GM23338 (cell line): ENCODE results near the gene SZRD1. TPM values are rescaled to one million over a fixed set of nuclear protein-coding genes. Genes with fewer than 3 reads are reported as not detected.

Source experiments
- ATAC-seq: fragments of 200-7000 bp; cut with Tn5 transposase; 3 replicates; pipeline ENCODE4 v1.9.1; 2020
- DNase-seq: peaks from one replicate; pipeline ENCODE4 v3.0.0-alpha.2; 2015; ENCODE audit warnings: low spot score
- H2AFZ ChIP-seq: fragments of 200-600 bp; sonication (generic); 2 replicates; pipeline ENCODE4 v1.8.0; 2016; ENCODE audit warnings: antibody characterized with exemption, mild to moderate bottlenecking, moderate library complexity
- H3F3A ChIP-seq: fragments of 200-600 bp; sonication (generic); replicated peaks from 2 replicates; pipeline ENCODE4 v1.8.0; 2017; ENCODE audit warnings: antibody characterized with exemption, mixed run types, low read depth
- H3K27ac ChIP-seq: fragments of 200-600 bp; sonication (generic); 2 replicates; pipeline ENCODE4 v1.6.1; 2016; ENCODE audit warnings: low read depth
- H3K27me3 ChIP-seq: fragments of 200-600 bp; sonication (generic); 2 replicates; pipeline ENCODE4 v1.8.0; 2016; ENCODE audit warnings: mild to moderate bottlenecking, mixed run types, moderate library complexity; ENCODE audit not compliant: insufficient read depth
- H3K36me3 ChIP-seq: fragments of 200-600 bp; sonication (generic); 2 replicates; pipeline ENCODE4 v1.8.0; 2016; ENCODE audit warnings: mild to moderate bottlenecking; ENCODE audit not compliant: insufficient read depth
- H3K4me1 ChIP-seq: fragments of 200-600 bp; sonication (generic); 2 replicates; pipeline ENCODE4 v1.8.0; 2016; ENCODE audit warnings: mild to moderate bottlenecking, moderate library complexity; ENCODE audit not compliant: insufficient read depth
- H3K4me2 ChIP-seq: fragments of 200-600 bp; sonication (generic); 2 replicates; pipeline ENCODE4 v1.7.1; 2017; ENCODE audit warnings: mixed run types
- H3K4me3 ChIP-seq: fragments of 200-600 bp; sonication (generic); 2 replicates; pipeline ENCODE4 v1.6.1; 2016; ENCODE audit warnings: mixed run types
- H3K79me2 ChIP-seq: fragments of 200-600 bp; sonication (generic); replicated peaks from 2 replicates; pipeline ENCODE4 v1.8.0; 2017; ENCODE audit warnings: mild to moderate bottlenecking; ENCODE audit not compliant: insufficient read depth
- H3K9me2 ChIP-seq: fragments of 200-600 bp; sonication (generic); 2 replicates; pipeline ENCODE4 v1.8.0; 2017; ENCODE audit not compliant: insufficient read depth
- H4K20me1 ChIP-seq: fragments of 200-600 bp; sonication (generic); replicated peaks from 2 replicates; pipeline ENCODE4 v1.8.0; 2017; ENCODE audit warnings: mild to moderate bottlenecking; ENCODE audit not compliant: insufficient read depth
- H3K27ac Mint-ChIP-seq: 2 replicates; pipeline ENCODE4 v1.8.0; 2020; ENCODE audit warnings: inconsistent platforms, mild to moderate bottlenecking, moderate library complexity, mixed read lengths
- H3K27me3 Mint-ChIP-seq: 3 replicates; pipeline ENCODE4 v1.8.0; 2022; ENCODE audit warnings: low read depth, mild to moderate bottlenecking, moderate library complexity, mixed read lengths, inconsistent platforms; ENCODE audit not compliant: insufficient read depth, poor library complexity
- H3K36me3 Mint-ChIP-seq: 3 replicates; pipeline ENCODE4 v1.8.0; 2021; ENCODE audit warnings: low read depth, mild to moderate bottlenecking, inconsistent platforms, moderate library complexity, mixed read lengths
- H3K4me1 Mint-ChIP-seq: 3 replicates; pipeline ENCODE4 v1.8.0; 2020; ENCODE audit warnings: mild to moderate bottlenecking, inconsistent platforms, mixed read lengths
- H3K4me3 Mint-ChIP-seq: 3 replicates; pipeline ENCODE4 v1.8.0; 2021; ENCODE audit warnings: moderate library complexity, mild to moderate bottlenecking, inconsistent platforms, mixed read lengths
- H3K9me3 Mint-ChIP-seq: 3 replicates; pipeline ENCODE4 v1.8.0; 2020; ENCODE audit warnings: moderate library complexity, mild to moderate bottlenecking, inconsistent platforms, mixed read lengths
- CREB1 ChIP-seq: fragments of 250-450 bp; sonication (Bioruptor Pico); IDR thresholded peaks from 2 replicates; pipeline ENCODE4 v1.5.0; 2020; ENCODE audit warnings: low read depth, mild to moderate bottlenecking, moderate library complexity
- JUNB ChIP-seq: IDR thresholded peaks from one replicate; pipeline ENCODE4 v1.6.1; 2016; ENCODE audit warnings: antibody characterized with exemption; ENCODE audit not compliant: unreplicated experiment
- NANOG ChIP-seq: IDR thresholded peaks from 2 replicates; pipeline ENCODE4 v1.6.1; 2016; ENCODE audit warnings: antibody characterized with exemption, borderline replicate concordance
- polyA plus RNA-seq: library from polyadenylated mRNA; unstranded; fragments of >200 nt; fragmentation: Nextera tagmentation; extraction: Ambion mirVana; gene quantifications from 2 replicates; pipeline ENCODE4 v1.2.1, GENCODE V29; 2016
- total RNA-seq: library from RNA; depleted of rRNA; stranded (reverse); fragments of >200 nt; shearing (Covaris generic); gene quantifications from 2 replicates; pipeline ENCODE4 v1.2.3, GENCODE V29; 2014
- TF ChIP-seq, protein P1 (sequence below): IDR thresholded peaks from one replicate; pipeline ENCODE4 v1.6.1; 2018; ENCODE audit warnings: antibody characterized with exemption; ENCODE audit not compliant: unreplicated experiment
- TF ChIP-seq, protein P2 (sequence below): fragments of 250-450 bp; sonication (Bioruptor Pico); IDR thresholded peaks from 2 replicates; pipeline ENCODE4 v1.5.0; 2020; ENCODE audit warnings: mild to moderate bottlenecking, moderate library complexity

SZRD1 gene
- total and polyA plus RNA-seq, 2 experiments from 2014 or later: 32.5 to 70.9 TPM

DNA sequence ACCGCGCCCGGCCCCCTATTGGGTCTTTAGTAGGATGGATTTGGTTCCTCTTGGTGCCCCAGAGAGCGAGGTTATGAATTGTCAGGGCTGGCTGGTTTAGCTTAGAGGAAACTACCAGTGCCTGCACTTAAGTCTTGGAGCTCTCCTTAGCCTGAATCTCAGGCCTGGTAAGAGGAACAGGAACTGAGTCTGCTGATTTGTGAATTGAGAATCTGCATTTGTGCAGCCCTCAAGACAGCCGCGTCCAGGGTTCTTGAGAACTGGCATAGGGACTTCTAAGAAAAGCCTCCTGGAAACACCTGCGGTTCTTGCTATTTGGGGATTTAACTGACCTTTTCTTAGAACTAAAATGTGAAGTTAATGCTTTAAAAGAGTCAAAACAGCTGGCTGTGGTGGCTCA, 75.2 kb downstream of the SZRD1 start:
- no peak for ATAC-seq
- peak overlapping the region; percentile 95; the same call in 2 of the 3 replicates for H3K4me3 Mint-ChIP-seq
- no peaks in the 10 kb centered on the region; the same call in 1 of the 2 replicates for H3K4me1 ChIP-seq

More for the DNA sequence above, 75.2 kb downstream of the SZRD1 start:
- Mint-ChIP-seq H3K27me3 (peaks cover 14% of the 10 kb centered on the region), H3K4me1 (0 out of 3 replicates have a peak, but pooled peaks cover 7% of the 10 kb centered on the region), H3K36me3 (peaks cover 12% of the 10 kb centered on the region), H3K27ac (no peak overlapping the region), H3K9me3 (no peaks in the 10 kb centered on the region)
- H3F3A ChIP-seq: peaks cover 8% of the 10 kb centered on the region
- no peaks in the 10 kb centered on the region for H3K9me2 ChIP-seq
- TF ChIP-seq, protein P1, sequence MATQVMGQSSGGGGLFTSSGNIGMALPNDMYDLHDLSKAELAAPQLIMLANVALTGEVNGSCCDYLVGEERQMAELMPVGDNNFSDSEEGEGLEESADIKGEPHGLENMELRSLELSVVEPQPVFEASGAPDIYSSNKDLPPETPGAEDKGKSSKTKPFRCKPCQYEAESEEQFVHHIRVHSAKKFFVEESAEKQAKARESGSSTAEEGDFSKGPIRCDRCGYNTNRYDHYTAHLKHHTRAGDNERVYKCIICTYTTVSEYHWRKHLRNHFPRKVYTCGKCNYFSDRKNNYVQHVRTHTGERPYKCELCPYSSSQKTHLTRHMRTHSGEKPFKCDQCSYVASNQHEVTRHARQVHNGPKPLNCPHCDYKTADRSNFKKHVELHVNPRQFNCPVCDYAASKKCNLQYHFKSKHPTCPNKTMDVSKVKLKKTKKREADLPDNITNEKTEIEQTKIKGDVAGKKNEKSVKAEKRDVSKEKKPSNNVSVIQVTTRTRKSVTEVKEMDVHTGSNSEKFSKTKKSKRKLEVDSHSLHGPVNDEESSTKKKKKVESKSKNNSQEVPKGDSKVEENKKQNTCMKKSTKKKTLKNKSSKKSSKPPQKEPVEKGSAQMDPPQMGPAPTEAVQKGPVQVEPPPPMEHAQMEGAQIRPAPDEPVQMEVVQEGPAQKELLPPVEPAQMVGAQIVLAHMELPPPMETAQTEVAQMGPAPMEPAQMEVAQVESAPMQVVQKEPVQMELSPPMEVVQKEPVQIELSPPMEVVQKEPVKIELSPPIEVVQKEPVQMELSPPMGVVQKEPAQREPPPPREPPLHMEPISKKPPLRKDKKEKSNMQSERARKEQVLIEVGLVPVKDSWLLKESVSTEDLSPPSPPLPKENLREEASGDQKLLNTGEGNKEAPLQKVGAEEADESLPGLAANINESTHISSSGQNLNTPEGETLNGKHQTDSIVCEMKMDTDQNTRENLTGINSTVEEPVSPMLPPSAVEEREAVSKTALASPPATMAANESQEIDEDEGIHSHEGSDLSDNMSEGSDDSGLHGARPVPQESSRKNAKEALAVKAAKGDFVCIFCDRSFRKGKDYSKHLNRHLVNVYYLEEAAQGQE: no peak
- TF ChIP-seq CREB1 (CRISPR knock-in tag) (no peak), NANOG (no peak), JUNB (no peak)
- TF ChIP-seq, protein P2, sequence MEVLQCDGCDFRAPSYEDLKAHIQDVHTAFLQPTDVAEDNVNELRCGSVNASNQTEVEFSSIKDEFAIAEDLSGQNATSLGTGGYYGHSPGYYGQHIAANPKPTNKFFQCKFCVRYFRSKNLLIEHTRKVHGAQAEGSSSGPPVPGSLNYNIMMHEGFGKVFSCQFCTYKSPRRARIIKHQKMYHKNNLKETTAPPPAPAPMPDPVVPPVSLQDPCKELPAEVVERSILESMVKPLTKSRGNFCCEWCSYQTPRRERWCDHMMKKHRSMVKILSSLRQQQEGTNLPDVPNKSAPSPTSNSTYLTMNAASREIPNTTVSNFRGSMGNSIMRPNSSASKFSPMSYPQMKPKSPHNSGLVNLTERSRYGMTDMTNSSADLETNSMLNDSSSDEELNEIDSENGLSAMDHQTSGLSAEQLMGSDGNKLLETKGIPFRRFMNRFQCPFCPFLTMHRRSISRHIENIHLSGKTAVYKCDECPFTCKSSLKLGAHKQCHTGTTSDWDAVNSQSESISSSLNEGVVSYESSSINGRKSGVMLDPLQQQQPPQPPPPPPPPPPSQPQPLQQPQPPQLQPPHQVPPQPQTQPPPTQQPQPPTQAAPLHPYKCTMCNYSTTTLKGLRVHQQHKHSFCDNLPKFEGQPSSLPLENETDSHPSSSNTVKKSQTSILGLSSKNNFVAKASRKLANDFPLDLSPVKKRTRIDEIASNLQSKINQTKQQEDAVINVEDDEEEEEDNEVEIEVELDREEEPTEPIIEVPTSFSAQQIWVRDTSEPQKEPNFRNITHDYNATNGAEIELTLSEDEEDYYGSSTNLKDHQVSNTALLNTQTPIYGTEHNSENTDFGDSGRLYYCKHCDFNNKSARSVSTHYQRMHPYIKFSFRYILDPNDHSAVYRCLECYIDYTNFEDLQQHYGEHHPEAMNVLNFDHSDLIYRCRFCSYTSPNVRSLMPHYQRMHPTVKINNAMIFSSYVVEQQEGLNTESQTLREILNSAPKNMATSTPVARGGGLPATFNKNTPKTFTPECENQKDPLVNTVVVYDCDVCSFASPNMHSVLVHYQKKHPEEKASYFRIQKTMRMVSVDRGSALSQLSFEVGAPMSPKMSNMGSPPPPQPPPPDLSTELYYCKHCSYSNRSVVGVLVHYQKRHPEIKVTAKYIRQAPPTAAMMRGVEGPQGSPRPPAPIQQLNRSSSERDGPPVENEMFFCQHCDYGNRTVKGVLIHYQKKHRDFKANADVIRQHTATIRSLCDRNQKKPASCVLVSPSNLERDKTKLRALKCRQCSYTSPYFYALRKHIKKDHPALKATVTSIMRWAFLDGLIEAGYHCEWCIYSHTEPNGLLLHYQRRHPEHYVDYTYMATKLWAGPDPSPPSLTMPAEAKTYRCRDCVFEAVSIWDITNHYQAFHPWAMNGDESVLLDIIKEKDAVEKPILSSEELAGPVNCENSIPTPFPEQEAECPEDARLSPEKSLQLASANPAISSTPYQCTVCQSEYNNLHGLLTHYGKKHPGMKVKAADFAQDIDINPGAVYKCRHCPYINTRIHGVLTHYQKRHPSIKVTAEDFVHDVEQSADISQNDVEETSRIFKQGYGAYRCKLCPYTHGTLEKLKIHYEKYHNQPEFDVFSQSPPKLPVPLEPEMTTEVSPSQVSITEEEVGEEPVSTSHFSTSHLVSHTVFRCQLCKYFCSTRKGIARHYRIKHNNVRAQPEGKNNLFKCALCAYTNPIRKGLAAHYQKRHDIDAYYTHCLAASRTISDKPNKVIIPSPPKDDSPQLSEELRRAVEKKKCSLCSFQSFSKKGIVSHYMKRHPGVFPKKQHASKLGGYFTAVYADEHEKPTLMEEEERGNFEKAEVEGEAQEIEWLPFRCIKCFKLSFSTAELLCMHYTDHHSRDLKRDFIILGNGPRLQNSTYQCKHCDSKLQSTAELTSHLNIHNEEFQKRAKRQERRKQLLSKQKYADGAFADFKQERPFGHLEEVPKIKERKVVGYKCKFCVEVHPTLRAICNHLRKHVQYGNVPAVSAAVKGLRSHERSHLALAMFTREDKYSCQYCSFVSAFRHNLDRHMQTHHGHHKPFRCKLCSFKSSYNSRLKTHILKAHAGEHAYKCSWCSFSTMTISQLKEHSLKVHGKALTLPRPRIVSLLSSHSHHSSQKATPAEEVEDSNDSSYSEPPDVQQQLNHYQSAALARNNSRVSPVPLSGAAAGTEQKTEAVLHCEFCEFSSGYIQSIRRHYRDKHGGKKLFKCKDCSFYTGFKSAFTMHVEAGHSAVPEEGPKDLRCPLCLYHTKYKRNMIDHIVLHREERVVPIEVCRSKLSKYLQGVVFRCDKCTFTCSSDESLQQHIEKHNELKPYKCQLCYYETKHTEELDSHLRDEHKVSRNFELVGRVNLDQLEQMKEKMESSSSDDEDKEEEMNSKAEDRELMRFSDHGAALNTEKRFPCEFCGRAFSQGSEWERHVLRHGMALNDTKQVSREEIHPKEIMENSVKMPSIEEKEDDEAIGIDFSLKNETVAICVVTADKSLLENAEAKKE (CRISPR knock-in tag): no peak
- peaks cover 10% of the 10 kb centered on the region; the same call in 1 of the 2 replicates for H3K27me3 ChIP-seq
- H3K4me2 ChIP-seq: no peak overlapping the region
- DNase-seq: no peak
- H3K79me2 ChIP-seq: peaks cover 16% of the 10 kb centered on the region
- no peaks in the 10 kb centered on the region for H3K36me3 ChIP-seq
- H3K4me3 ChIP-seq: no peak overlapping the region
- H2AFZ ChIP-seq: no peak overlapping the region
- peaks cover 36% of the 10 kb centered on the region; the same call in 1 of the 2 replicates for H4K20me1 ChIP-seq
- no peak overlapping the region for H3K27ac ChIP-seq
